NCI-H1694 (cell line): ENCODE results near the gene ITGAV.

Experiments
- DNase-seq: peaks from one replicate; lab custom pipeline; 2025; lab: John Stamatoyannopoulos, UW

The ITGAV gene

GRCh38 chr2:186718122-186718521 is 128.3 kb downstream of the ITGAV start:
- no peak for DNase-seq

- no peak for DNase-seq
These were observed 129.0 kb downstream of the ITGAV start for GRCh38 chr2:186718903-186719302.

GRCh38 chr2:186721956-186722355 is 132.1 kb downstream of the ITGAV start:
- no peak for DNase-seq

DNA sequence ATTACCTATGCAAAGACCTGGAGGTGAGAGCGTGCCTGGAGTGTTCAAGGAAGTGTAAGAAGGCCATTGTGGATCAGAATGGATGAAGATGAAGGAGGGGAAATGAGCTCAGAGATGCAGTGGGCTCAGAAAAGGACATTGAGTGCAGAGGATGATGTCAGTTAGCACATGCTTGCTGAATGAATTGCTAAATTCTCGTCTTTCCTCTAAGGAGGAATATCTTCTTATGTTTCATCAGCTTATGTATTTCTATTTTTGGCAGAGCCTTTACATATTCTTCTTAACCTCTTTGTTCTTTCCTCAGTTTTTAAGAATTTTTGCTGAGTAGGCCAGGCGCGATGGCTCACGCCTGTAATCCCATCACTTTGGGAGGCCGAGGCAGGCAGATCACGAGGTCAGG is 134.9 kb downstream of the ITGAV start:
- DNase-seq = no peak

- no peak for DNase-seq
These were observed 135.9 kb downstream of the ITGAV start for GRCh38 chr2:186725783-186726182.

DNA sequence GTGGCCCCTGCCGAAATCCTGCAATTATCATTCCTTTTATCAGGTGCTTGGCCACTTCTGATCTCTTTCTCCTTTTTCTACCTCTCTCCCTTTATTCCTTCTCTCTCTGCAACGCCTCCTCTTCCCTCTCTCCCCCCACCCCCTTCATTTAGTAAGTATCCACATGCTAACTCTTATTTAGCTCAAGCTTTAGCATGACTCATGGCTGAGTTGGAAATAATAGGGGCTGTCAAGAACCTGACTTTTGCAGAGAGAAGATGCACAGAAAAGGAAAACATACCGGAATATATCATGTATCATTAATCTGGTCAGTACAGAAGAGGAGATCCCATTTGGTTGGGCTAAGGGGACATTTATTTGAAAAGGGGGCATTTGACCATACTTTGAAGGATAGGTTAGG is 137.1 kb downstream of the ITGAV start:
- DNase-seq = no peak

- DNase-seq = no peak
These were observed 138.8 kb downstream of the ITGAV start for GRCh38 chr2:186728631-186729030.
